Measurements from ENCODE around the gene CBX7.

CBX7 gene

DNA sequence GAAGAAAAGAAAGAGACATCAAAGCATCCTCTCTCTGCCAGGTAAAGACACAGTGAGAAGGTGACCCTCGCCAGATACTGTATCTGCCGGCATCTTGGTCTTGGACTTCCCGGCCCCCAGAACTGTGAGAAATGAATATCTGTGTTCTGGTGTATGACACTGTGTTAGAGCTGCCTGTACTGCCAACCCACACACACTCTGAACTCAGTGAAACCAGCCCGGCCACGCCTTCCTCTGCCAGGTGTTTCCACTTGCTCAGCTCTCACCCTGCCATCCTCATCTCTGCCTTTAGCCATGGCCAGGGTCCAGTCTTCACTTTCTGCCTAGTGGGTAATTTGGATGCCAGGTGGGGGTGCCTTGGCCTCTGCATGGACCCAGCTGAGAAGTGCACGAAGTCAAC is 24.0 kb downstream of the CBX7 start:
- DNase-seq, result no peak

DNA sequence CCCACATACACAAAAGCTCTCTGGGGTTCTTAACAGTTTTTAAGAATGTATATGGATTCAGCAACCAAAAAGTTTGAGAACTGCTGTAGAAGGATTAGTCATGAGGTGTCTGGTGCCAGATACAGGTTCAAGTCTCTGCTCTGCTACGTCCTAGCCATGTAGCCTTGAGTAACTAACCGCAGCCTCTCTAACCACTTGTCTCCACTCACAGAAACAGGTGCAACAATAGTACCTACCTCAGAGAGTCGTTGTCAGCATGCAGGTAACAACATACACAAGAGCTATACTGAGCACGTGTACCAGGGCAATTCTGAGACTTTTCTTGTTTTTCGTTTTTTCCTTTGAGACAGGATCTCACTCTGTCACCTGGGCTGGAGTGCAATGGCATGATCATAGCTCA is 26.9 kb downstream of the CBX7 start:
- no peak for DNase-seq

DNA sequence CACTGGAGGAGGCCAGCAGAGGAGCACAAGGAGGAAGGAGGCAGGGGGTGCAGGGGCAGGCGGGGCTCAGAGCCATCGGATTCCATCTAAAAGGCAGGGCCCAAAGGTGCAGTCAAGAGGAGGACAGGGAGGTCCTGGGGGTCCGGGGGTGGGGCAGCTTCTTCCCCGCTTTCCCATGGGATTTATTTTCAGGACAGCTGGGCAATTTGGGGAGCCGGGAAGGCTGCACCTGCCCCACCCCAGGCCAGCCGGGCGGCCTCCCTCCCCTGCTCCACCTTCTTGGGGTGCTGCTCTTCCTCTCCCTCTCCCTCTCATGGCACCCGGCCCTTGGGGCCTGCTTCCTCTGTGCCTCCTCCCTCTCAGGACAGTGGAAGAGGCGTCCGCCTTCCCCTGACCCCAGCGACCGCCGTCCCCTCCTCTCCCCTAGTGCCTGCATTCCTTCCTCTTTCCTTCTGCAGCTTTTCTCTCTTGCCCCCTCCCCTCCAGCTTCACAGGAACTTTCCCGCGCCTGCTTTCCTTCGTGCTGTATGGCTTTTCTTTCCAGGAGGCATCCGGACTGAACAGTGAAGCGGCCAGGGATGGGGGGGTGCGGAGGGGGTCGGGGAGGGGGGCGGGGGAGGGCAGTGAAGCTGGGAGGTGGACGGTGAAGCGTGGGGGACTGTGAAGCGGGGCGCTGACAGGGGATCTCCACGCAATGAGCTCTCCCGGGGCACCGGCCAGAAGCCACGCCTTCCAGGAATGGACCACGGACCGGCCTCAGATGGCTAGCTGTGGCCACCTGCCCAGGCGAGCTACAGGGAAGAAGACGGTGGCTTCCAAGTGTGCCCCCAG is 28.5 kb downstream of the CBX7 start:
- no peak for DNase-seq

DNA sequence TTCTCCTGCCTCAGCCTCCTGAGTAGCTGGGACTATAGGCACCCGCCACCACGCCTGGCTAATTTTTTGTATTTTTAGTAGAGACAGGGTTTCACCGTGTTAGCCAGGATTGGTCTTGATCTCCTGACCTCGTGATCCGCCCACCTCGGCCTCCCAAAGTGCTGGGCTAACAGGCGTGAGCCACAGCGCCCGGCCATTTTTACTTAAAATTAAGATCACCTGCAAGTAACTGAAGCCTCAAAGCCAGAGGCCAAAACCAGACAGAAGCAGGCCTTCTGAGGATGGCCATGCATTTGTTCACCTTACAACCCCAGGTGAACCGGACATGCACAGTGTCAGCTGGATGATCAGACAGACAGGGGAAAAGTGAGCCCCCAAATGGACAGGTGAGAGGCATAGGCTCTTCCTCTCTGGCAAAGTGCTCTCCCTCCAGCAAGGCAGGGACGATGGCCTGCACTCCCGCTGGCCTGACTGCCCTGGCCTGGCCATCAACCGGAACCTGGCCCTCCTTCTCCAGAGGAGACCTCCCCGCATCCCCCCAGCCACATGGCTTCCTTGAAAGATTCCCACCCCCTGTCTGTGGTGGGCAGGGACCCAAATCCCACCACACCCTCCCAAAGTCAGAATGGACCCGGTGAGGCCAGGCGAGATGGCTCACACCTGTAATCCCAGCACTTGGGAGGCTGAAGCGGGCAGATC is 29.6 kb downstream of the CBX7 start:
- no peak for DNase-seq

DNA sequence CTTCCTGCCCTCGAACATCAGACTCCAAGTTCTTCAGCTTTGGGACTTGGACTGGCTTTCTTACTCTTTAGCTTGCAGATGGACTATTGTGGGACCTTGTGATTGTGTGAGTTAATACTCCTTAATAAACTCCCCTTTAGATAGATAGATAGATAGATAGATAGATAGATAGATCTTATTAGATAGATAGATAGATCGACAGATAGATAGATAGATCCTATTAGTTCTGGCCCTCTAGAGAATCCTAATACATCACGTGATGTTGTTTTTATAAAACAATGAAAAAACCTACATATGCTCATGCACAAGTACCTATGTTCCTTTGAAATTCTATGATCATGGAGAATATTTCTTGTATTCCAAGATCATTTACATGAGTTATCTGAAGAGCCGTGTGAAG is 31.5 kb downstream of the CBX7 start:
- no peak for DNase-seq

DNA sequence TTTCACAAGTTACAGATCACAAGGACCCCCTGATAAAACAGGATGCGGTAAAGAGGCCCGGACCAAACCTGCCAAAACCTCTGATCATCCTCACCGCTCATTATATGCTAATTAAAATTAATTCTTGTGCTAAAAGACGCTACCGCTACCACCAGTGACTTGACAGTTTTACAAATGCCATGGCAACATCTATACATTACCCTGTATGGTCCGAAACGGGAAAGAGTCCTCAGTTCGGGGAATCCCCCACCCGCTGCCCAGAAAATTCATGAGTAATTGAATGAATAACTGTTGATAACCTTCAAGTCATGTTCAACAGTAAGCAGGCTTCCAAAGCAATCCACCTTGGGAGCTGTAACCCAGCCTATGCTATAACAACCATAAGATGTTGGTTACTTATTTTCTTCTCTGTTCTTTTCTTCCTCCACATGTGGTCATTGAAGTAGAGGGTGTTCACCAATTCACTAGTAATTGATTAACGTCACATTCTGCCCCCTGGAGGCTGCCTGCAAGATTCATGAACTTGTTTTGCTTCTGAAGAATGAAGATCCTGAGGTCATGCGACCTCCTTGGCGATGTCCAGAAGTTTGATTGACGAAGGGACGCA is 34.8 kb downstream of the CBX7 start:
- DNase-seq, result peak in 1 of 56 donors; percentile 13

DNA sequence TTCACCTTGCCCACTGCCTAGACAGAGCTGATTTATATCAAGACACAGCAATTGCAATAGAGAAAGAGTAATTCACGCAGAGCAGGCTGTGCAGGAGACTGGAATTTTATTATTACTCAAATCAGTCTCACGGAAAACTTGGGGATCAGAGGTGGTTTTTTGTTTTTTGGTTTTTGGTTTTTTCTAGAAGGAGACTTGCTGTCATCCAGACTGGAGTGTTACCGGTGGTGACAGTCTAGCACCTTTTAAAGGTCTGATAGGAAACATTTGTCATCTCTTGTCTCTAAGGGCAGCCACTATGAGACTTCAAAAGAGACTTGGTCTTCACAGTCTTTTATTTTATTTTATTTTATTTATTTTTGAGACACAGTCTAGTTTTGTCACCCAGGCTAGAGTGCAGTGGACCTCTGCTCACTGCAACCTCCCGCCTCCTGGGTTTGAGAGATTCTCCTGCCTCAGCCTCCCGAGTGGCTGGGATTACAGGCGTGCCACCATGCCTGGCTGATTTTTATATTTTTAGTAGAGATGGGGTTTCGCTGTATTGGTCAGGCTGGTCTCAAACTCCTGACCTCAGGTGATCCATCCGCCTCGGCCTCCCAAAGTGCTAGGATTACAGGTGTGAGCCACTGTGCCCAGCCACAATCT is 36.4 kb downstream of the CBX7 start:
- no peak for DNase-seq

DNA sequence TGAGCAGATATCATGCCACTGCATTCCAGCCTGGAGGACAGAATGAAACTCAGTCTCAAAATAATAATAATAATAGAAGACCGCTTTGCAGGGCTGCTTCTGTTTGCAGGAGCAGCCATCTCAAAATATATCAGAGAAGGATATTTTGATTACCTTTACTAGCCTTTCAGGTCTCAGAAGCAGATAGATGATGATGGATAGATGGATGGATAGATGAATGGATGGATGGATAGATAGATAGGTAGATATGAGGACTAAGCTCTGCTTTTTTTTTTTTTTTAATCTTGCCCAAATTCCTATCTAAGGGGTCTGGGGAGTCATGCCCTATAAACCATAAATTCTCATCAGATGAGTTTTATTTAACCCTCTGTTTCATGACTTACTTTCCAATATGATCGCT is 36.9 kb downstream of the CBX7 start:
- no peak for DNase-seq

DNA sequence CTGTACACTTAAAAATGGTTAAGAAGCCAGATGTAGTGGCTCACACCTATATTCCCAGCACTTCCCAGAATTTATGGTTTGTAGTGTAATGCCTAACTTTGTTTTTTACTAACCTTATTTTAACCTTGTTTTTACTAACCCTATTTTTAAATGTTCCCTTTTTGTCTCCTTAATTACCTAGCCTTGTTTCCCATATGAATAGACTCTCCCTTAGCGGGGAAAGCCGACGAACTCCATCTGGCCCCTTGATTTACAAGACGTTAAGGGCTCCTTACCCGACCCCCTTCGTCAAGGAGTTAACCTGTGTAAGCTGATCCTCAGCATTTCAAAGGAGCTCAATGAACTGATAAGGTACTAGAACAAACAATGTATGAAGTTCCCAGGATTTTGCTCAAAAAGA is 38.4 kb downstream of the CBX7 start:
- DNase-seq, result no peak

DNA sequence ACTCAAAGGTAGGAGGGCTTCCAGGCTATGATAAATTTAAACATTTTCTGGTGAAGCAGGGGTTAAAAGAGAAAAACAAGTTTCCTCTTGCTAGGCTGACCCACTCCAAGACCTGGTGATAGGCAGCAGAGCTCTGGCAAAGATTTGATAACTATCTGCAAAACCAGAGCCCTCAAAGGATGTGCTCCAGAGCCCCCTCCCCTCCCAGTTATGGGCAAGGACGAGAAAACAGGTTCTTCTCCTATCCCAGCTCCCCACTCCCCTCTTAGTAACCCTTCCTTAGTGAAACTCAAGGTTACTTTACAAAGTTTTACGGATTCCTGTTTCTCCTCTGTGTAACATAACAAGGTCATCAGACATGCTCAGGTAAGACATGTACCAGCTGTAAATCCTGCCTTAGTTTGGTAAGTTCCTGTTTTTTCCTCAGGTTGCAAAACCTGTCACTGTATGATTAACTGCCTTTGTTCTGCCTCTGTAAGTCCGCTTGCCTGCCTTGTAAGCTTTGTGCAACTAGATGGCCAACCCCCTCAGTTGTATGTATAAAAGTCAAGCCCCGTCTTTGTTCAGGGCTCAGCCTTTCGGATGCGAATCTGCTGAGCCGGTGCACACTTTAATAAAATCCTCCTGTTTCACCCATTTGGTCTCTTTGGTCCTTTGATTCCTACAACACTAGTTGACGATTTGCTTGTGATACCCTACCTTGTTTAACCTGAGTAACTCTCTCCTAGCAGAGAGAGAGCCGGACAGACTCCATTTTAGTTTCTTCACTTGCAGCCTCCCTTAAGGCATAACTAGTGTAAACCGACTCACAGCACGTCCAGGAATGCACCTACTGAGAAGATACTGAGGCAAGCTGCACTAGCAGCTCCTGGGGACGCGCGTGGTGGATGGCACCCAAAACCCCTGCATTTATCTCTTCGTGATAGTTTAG is 41.6 kb downstream of the CBX7 start:
- DNase-seq, result no peak

DNA sequence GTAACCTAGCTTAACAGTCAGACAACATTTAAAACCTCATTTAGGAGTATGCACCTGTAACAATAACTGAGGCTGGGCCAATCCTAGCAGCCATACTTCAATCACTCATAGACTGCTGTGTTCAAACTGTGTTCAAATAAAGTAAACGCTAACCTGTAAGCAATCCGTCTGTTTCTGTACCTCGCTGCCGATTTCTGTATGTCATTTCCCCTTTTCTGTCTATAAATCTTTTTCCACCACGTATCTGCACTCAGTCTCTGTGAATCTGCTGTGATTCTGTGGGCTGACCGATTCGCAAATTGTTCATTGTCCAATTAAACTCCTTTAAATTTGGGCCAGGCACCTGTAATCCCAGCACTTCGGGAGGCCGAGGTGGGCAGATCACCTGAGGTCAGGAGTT is 43.1 kb downstream of the CBX7 start:
- DNase-seq, result no peak

DNA sequence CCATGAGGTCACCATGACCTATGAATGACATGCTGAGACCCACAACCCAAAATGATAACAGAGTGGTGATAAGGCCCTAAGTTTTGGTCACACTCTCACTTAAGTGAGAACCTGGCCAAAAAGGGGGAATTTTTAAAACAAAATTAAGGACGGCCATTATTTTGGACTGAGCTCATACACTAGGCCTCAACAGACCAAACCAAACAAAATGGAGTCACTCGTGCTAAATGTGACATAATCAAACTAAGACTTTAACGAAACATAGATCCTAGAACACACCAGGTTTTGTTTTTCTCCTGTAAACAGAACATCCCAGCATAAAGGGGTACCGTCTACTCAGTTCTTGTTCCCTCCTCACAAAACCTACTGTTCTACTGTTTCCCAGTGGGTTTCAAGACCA is 44.0 kb downstream of the CBX7 start:
- DNase-seq, result no peak

DNA sequence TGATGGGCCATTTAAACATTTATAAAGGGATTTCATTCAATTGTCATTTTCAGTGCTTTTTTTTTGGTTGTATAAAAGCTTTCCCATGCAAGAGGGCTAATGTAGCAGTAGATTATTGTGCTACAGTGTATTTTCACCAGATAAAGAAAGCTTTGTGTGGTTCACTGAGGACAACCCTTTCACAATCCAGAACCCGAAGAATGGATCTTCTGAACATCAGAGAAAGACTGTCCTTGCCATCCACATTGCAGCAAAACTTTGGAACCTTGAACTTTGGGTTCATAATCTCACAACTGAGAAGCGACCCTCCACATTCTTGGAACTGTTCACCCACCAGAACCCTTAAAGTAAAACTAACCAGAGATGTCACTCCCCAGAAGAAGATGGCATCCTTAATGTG is 46.2 kb downstream of the CBX7 start:
- no peak for DNase-seq

DNA sequence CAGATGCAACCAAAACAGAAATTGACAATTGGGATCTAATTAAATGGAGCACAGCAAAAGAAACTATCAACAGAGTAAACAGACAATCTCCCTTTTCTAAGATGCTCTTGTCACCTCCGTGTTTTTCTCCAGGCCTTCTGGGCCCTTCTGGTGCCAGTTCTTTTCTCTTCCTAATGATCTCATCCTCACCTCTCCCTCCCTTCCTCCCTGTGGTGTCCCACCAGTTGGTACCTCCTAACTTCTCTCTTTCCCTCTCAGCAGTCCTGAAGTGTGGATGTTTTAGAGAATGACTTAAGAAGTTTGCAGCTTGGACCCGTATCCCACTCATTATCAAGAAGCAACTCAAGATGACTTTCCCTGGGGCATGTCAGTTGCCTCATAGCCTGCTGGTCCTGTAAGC is 49.0 kb downstream of the CBX7 start:
- DNase-seq, result no peak

DNA sequence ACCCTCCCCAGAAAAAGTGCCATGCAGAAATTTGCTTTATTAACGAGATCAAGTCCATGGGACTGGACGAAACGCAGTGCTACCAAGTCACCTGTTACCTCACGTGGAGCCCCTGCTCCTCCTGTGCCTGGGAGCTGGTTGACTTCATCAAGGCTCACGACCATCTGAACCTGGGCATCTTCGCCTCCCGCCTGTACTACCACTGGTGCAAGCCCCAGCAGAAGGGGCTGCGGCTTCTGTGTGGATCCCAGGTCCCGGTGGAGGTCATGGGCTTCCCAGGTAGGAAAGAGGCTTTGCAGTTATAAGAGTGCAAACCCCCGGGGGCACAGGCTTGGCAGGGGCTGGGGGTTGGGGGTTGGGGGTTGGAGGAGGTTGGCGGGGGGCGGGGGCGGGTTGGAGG is 51.3 kb downstream of the CBX7 start:
- no peak for DNase-seq

DNA sequence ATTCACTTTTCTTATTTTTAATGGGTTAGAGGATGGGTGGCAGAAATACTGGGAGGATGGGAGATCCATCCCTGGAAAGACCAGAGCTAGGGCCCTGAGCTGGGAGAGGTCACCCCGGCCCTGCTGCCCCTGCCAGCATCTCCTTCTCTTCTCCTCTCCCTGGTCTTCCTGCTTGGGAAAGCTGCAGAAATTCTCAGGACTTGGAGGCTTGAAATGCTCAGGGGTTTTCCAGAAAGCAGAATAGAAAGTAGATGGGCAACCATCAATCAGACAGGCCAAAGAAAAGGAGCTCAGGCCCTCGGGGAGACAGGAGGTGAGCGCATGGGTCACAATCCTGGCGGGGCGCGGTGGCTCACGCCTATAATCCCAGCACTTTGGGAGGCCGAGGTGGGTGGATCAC is 53.9 kb downstream of the CBX7 start:
- DNase-seq, result no peak

DNA sequence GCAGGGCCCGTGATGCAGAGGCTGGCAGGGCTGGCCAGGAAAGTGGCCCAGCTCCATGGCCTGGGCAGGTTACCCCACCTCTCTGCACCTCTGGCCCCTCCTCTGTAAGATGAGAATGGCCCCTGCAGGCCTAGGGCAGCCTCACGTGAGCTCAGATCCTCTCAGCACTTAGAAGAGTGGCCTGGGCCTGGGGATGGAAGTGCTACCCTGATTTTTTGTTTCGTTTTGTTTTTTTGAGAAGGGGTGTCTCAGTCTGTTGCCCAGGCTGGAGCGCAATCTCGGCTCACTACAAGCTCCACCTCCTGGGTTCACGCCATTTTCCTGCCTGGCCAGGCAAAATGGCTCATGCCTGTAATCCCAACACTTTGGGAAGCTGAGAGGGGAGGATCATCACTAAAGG is 54.5 kb downstream of the CBX7 start:
- no peak for DNase-seq

DNA sequence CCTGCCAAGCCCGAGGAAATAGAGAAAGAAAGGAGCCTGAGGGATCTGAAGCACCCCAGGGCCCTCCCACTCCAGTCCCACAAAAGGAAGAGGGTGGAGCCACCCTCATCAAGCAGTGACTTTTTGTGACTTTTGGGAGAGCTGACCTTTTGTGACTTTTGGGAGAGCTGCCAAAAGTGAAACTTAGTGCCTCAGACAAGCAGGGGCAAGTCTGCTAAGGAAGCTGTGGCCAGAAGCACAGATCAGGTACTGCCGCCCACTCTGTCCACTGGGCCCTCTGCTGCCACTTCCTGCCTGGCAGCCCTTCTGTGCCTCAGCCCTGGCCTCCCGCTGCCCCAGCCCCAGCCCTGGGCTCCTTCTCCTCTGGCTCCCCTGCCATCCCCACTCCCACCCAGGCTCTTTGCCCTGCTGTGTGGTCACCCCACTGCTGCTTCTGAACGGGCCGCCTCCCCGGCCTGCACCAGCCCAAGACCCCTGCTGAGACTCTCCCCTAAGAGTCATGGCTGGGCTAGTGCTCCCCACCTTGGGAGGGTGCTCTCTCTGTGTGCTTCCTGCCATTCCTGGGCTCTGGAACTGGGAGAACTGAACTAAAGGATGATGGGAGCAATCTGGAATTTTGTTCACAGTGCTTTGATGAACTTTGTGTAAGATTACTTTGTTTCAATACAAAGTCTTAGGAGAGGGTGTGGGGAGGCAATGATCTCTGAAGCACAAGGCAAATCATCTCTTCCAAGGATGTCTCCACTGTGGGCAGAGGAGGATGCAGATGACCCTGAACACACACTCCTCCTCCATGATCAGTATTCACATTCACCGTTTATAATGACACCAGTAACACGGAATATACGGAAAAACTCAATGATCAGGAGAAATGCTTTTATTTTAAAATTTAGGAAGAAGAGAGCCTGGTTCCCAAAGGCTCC is 55.1 kb downstream of the CBX7 start, which contains the start of gene APOBEC3H:
TSS of gene APOBEC3H (plus strand) at position 147 of the 923 bp plus-strand sequence. CDS start 3,035 bp downstream, outside the sequence.
- peak in 3 of 56 donors; percentile 3 to 20 (median 4) for DNase-seq

DNA sequence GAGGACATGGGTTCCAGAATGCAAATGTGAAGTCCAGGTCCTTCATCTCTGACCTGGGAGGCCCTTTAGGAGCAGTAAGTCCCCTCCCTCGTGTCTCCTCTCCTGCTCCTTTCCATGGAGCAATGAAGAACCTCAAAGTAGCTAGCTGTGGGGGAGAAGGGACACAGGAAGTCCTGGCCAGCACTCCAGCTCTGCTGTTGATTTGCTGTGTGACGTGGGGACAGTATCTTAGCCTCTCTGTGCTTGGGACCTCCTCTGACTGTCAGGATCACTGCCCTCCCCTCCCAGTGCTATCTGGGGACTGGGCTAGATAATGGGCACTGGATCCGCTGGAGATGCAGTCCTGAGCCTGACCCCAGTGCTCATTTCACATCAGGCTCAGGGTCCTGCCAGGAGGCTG is 56.5 kb downstream of the CBX7 start:
- DNase-seq, result no peak
